SK-N-MC (cell line): ENCODE measurements around the gene VASN.
A peak's percentile ranks its signal among the peaks of the same experiment; 100 is the strongest.

Source experiments
- EZH2 ChIP-seq: fragments of 200-600 bp; sonication (generic); IDR thresholded peaks from one replicate; pipeline ENCODE4 v1.6.1; 2017; ENCODE audit warnings: antibody characterized with exemption
- POLR2AphosphoS5 ChIP-seq: IDR thresholded peaks from 2 replicates; pipeline ENCODE4 v1.6.1; 2012; ENCODE audit warnings: mild to moderate bottlenecking, low read depth, low read length, borderline replicate concordance

DNA sequence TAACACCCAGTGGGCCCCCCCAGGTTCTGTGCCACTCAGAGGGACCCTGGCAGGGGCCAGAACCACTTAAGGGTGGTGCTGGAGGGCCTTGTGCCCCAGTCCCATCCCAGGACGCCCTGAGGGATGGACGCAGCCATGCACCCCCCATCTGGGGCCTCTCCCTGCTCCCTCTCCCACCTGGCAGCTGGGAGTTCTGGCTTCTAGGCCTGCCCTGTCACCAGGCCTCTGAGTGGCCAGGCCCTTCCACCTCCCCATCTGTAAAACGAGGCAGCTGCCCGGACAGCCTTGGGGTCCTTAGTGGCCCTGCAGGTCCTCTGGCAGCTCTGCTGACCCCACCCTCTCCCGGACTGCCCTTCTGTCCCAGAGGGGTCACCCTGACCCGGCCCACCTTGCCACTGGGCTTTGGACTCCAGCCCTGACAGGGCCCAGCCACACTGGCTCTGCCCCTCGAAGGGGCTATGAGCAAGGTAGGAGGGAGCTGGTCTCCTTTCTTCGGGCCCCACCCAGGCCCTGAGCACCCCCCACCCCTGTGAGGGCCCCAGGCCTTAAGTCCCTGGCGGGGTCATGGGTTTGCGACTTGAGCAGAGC lies 32.8 kb upstream of the VASN start:
- TF ChIP-seq EZH2, result no peak
- peak; percentile 47; the same call in 1 of the 2 replicates for TF ChIP-seq POLR2AphosphoS5
